ENCODE measurements around the gene NAPG.
"Not testable (repeated sequence)": the region's sequence is repeated elsewhere in the genome, so short reads cannot be mapped to it uniquely, and the experiment has no call there.

NAPG gene

GRCh38 chr18:10588975-10589374, 63.1 kb downstream of the NAPG start:
- peak; percentile 69 for DNase-seq

GRCh38 chr18:10590412-10590811, 64.6 kb downstream of the NAPG start:
- DNase-seq: no peak

- no peak for DNase-seq
Observed at GRCh38 chr18:10591896-10592295, 66.1 kb downstream of the NAPG start.

- not testable (repeated sequence) for DNase-seq
Observed at GRCh38 chr18:10593366-10594022, 67.7 kb downstream of the NAPG start.

- not testable (repeated sequence) for DNase-seq
Observed at GRCh38 chr18:10595917-10596316, 70.1 kb downstream of the NAPG start.

GRCh38 chr18:10597695-10598094, 71.9 kb downstream of the NAPG start:
- DNase-seq: not testable (repeated sequence)

- not testable (repeated sequence) for DNase-seq
Observed at GRCh38 chr18:10600701-10601100, 74.9 kb downstream of the NAPG start.

All from NCI-H446 treated with DMSO at 0.1 percent for 48 hours (cell line).